GM23338 (cell line): ENCODE data around the gene RPS19BP1. TPM values are rescaled to one million over a fixed set of nuclear protein-coding genes. Genes with fewer than 3 reads are reported as not detected.

Experiments
- ATAC-seq: fragments of 200-7000 bp; cut with Tn5 transposase; 3 replicates; pipeline ENCODE4 v1.9.1; 2020
- DNase-seq: peaks from one replicate; pipeline ENCODE4 v3.0.0-alpha.2; 2015; ENCODE audit warnings: low spot score
- H2AFZ ChIP-seq: fragments of 200-600 bp; sonication (generic); 2 replicates; pipeline ENCODE4 v1.8.0; 2016; ENCODE audit warnings: antibody characterized with exemption, mild to moderate bottlenecking, moderate library complexity
- H3F3A ChIP-seq: fragments of 200-600 bp; sonication (generic); replicated peaks from 2 replicates; pipeline ENCODE4 v1.8.0; 2017; ENCODE audit warnings: antibody characterized with exemption, mixed run types, low read depth
- H3K27ac ChIP-seq: fragments of 200-600 bp; sonication (generic); 2 replicates; pipeline ENCODE4 v1.6.1; 2016; ENCODE audit warnings: low read depth
- H3K27me3 ChIP-seq: fragments of 200-600 bp; sonication (generic); 2 replicates; pipeline ENCODE4 v1.8.0; 2016; ENCODE audit warnings: mild to moderate bottlenecking, mixed run types, moderate library complexity; ENCODE audit not compliant: insufficient read depth
- H3K36me3 ChIP-seq: fragments of 200-600 bp; sonication (generic); 2 replicates; pipeline ENCODE4 v1.8.0; 2016; ENCODE audit warnings: mild to moderate bottlenecking; ENCODE audit not compliant: insufficient read depth
- H3K4me1 ChIP-seq: fragments of 200-600 bp; sonication (generic); 2 replicates; pipeline ENCODE4 v1.8.0; 2016; ENCODE audit warnings: mild to moderate bottlenecking, moderate library complexity; ENCODE audit not compliant: insufficient read depth
- H3K4me2 ChIP-seq: fragments of 200-600 bp; sonication (generic); 2 replicates; pipeline ENCODE4 v1.7.1; 2017; ENCODE audit warnings: mixed run types
- H3K4me3 ChIP-seq: fragments of 200-600 bp; sonication (generic); 2 replicates; pipeline ENCODE4 v1.6.1; 2016; ENCODE audit warnings: mixed run types
- H3K79me2 ChIP-seq: fragments of 200-600 bp; sonication (generic); replicated peaks from 2 replicates; pipeline ENCODE4 v1.8.0; 2017; ENCODE audit warnings: mild to moderate bottlenecking; ENCODE audit not compliant: insufficient read depth
- H3K9me2 ChIP-seq: fragments of 200-600 bp; sonication (generic); 2 replicates; pipeline ENCODE4 v1.8.0; 2017; ENCODE audit not compliant: insufficient read depth
- H4K20me1 ChIP-seq: fragments of 200-600 bp; sonication (generic); replicated peaks from 2 replicates; pipeline ENCODE4 v1.8.0; 2017; ENCODE audit warnings: mild to moderate bottlenecking; ENCODE audit not compliant: insufficient read depth
- H3K27ac Mint-ChIP-seq: 2 replicates; pipeline ENCODE4 v1.8.0; 2020; ENCODE audit warnings: inconsistent platforms, mild to moderate bottlenecking, moderate library complexity, mixed read lengths
- H3K27me3 Mint-ChIP-seq: 3 replicates; pipeline ENCODE4 v1.8.0; 2022; ENCODE audit warnings: low read depth, mild to moderate bottlenecking, moderate library complexity, mixed read lengths, inconsistent platforms; ENCODE audit not compliant: insufficient read depth, poor library complexity
- H3K36me3 Mint-ChIP-seq: 3 replicates; pipeline ENCODE4 v1.8.0; 2021; ENCODE audit warnings: low read depth, mild to moderate bottlenecking, inconsistent platforms, moderate library complexity, mixed read lengths
- H3K4me1 Mint-ChIP-seq: 3 replicates; pipeline ENCODE4 v1.8.0; 2020; ENCODE audit warnings: mild to moderate bottlenecking, inconsistent platforms, mixed read lengths
- H3K4me3 Mint-ChIP-seq: 3 replicates; pipeline ENCODE4 v1.8.0; 2021; ENCODE audit warnings: moderate library complexity, mild to moderate bottlenecking, inconsistent platforms, mixed read lengths
- H3K9me3 Mint-ChIP-seq: 3 replicates; pipeline ENCODE4 v1.8.0; 2020; ENCODE audit warnings: moderate library complexity, mild to moderate bottlenecking, inconsistent platforms, mixed read lengths
- CREB1 ChIP-seq: fragments of 250-450 bp; sonication (Bioruptor Pico); IDR thresholded peaks from 2 replicates; pipeline ENCODE4 v1.5.0; 2020; ENCODE audit warnings: low read depth, mild to moderate bottlenecking, moderate library complexity
- ETS1 ChIP-seq: IDR thresholded peaks from 2 replicates; pipeline ENCODE4 v1.6.1; 2016; ENCODE audit warnings: antibody characterized with exemption
- EZH2 ChIP-seq: fragments of 200-600 bp; sonication (generic); IDR thresholded peaks from one replicate; pipeline ENCODE4 v1.8.0; 2017; ENCODE audit warnings: antibody characterized with exemption, mild to moderate bottlenecking, low read depth; ENCODE audit not compliant: unreplicated experiment
- NANOG ChIP-seq: IDR thresholded peaks from 2 replicates; pipeline ENCODE4 v1.6.1; 2016; ENCODE audit warnings: antibody characterized with exemption, borderline replicate concordance
- POLR2AphosphoS5 ChIP-seq: IDR thresholded peaks from 2 replicates; pipeline ENCODE4 v1.6.1; 2016; ENCODE audit warnings: antibody characterized with exemption, low read depth
- REST ChIP-seq: IDR thresholded peaks from one replicate; pipeline ENCODE4 v1.6.1; 2018; ENCODE audit warnings: antibody characterized with exemption; ENCODE audit not compliant: unreplicated experiment
- STAT1 ChIP-seq: IDR thresholded peaks from one replicate; pipeline ENCODE4 v1.6.1; 2016; ENCODE audit warnings: antibody characterized with exemption; ENCODE audit not compliant: unreplicated experiment
- polyA plus RNA-seq: library from polyadenylated mRNA; unstranded; fragments of >200 nt; fragmentation: Nextera tagmentation; extraction: Ambion mirVana; gene quantifications from 2 replicates; pipeline ENCODE4 v1.2.1, GENCODE V29; 2016
- total RNA-seq: library from RNA; depleted of rRNA; stranded (reverse); fragments of >200 nt; shearing (Covaris generic); gene quantifications from 2 replicates; pipeline ENCODE4 v1.2.3, GENCODE V29; 2014
- TF ChIP-seq, protein P1 (sequence below): fragments of 250-450 bp; sonication (Bioruptor Pico); IDR thresholded peaks from 2 replicates; pipeline ENCODE4 v1.5.0; 2020; ENCODE audit warnings: mild to moderate bottlenecking, moderate library complexity

The RPS19BP1 gene
- total and polyA plus RNA-seq, 2 experiments from 2014 or later, result 153 to 215 TPM

DNA sequence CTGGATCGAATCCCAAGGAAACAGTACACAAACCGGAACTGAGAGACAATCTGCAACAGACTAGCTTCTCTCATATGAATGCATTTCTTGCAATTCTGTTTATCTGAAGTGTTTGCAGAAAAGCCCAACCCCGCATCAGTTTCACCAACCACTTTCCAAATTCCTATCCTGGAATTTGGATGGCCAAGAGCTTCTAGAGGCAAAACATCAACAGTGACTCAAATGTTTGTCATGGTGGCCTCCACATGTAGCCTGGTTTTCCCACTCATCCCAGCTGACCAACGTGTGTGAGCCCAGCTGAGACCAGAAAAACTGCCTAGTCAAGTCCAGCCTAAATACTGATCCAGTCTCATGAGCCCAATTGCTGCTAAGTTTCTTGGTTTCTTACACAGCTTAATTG, 38.8 kb downstream of the RPS19BP1 start (continued):
- no peak for TF ChIP-seq STAT1

DNA sequence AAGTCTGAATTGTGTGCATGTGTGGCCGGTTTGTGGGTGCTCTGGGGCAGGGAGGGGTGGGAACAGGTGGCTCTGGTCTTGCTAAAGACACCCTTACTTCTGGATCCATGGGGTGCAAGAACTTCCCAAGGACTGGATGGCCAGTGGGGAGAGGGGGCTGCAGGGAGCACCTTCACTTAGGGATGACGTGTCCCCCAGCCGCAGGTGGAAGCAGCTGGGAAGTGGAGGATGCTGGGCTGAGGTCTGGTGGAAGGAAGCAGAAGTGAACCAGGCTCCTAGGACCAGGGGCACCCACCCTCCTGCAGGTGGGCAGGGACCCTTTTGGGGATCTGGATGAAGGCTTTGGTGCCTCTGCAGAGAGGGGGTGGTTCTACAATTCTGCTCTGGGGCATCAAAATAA, 40.4 kb downstream of the RPS19BP1 start:
- H3K27me3 ChIP-seq, result 0 out of 2 replicates have a peak, but pooled peaks cover under 1% of the 10 kb centered on the region
- no peaks in the 10 kb centered on the region; the same call in 1 of the 2 replicates for H3F3A ChIP-seq
- H3K4me3 ChIP-seq, result no peak overlapping the region
- Mint-ChIP-seq H3K27ac (no peak overlapping the region), H3K9me3 (no peaks in the 10 kb centered on the region; the same call in 2 of the 3 replicates), H3K36me3 (no peaks in the 10 kb centered on the region), H3K4me3 (no peak overlapping the region; the same call in 2 of the 3 replicates), H3K27me3 (peaks cover 13% of the 10 kb centered on the region), H3K4me1 (peaks cover 10% of the 10 kb centered on the region)
- no peak for TF ChIP-seq REST
- no peak for TF ChIP-seq NANOG
- TF ChIP-seq, protein P1, sequence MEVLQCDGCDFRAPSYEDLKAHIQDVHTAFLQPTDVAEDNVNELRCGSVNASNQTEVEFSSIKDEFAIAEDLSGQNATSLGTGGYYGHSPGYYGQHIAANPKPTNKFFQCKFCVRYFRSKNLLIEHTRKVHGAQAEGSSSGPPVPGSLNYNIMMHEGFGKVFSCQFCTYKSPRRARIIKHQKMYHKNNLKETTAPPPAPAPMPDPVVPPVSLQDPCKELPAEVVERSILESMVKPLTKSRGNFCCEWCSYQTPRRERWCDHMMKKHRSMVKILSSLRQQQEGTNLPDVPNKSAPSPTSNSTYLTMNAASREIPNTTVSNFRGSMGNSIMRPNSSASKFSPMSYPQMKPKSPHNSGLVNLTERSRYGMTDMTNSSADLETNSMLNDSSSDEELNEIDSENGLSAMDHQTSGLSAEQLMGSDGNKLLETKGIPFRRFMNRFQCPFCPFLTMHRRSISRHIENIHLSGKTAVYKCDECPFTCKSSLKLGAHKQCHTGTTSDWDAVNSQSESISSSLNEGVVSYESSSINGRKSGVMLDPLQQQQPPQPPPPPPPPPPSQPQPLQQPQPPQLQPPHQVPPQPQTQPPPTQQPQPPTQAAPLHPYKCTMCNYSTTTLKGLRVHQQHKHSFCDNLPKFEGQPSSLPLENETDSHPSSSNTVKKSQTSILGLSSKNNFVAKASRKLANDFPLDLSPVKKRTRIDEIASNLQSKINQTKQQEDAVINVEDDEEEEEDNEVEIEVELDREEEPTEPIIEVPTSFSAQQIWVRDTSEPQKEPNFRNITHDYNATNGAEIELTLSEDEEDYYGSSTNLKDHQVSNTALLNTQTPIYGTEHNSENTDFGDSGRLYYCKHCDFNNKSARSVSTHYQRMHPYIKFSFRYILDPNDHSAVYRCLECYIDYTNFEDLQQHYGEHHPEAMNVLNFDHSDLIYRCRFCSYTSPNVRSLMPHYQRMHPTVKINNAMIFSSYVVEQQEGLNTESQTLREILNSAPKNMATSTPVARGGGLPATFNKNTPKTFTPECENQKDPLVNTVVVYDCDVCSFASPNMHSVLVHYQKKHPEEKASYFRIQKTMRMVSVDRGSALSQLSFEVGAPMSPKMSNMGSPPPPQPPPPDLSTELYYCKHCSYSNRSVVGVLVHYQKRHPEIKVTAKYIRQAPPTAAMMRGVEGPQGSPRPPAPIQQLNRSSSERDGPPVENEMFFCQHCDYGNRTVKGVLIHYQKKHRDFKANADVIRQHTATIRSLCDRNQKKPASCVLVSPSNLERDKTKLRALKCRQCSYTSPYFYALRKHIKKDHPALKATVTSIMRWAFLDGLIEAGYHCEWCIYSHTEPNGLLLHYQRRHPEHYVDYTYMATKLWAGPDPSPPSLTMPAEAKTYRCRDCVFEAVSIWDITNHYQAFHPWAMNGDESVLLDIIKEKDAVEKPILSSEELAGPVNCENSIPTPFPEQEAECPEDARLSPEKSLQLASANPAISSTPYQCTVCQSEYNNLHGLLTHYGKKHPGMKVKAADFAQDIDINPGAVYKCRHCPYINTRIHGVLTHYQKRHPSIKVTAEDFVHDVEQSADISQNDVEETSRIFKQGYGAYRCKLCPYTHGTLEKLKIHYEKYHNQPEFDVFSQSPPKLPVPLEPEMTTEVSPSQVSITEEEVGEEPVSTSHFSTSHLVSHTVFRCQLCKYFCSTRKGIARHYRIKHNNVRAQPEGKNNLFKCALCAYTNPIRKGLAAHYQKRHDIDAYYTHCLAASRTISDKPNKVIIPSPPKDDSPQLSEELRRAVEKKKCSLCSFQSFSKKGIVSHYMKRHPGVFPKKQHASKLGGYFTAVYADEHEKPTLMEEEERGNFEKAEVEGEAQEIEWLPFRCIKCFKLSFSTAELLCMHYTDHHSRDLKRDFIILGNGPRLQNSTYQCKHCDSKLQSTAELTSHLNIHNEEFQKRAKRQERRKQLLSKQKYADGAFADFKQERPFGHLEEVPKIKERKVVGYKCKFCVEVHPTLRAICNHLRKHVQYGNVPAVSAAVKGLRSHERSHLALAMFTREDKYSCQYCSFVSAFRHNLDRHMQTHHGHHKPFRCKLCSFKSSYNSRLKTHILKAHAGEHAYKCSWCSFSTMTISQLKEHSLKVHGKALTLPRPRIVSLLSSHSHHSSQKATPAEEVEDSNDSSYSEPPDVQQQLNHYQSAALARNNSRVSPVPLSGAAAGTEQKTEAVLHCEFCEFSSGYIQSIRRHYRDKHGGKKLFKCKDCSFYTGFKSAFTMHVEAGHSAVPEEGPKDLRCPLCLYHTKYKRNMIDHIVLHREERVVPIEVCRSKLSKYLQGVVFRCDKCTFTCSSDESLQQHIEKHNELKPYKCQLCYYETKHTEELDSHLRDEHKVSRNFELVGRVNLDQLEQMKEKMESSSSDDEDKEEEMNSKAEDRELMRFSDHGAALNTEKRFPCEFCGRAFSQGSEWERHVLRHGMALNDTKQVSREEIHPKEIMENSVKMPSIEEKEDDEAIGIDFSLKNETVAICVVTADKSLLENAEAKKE (CRISPR knock-in tag), result no peak
- no peak for TF ChIP-seq POLR2AphosphoS5
- TF ChIP-seq CREB1 (CRISPR knock-in tag), result no peak
- no peak for TF ChIP-seq ETS1
- TF ChIP-seq EZH2, result no peak
- H3K27ac ChIP-seq, result no peak overlapping the region
- H3K4me1 ChIP-seq, result no peaks in the 10 kb centered on the region
- H3K9me2 ChIP-seq, result no peaks in the 10 kb centered on the region
- H3K36me3 ChIP-seq, result no peaks in the 10 kb centered on the region
- no peak for DNase-seq
- 0 out of 2 replicates have a peak, but pooled peaks cover 3% of the 10 kb centered on the region for H4K20me1 ChIP-seq
- no peaks in the 10 kb centered on the region for H3K79me2 ChIP-seq
- no peak for ATAC-seq
- no peak overlapping the region for H3K4me2 ChIP-seq
- H2AFZ ChIP-seq, result no peak overlapping the region
